Right kidney (tissue), 1 donor: Measurements from ENCODE around the gene NMRK1.

ENCODE experiments used
- DNase-seq: peaks from one replicate; pipeline ENCODE4 v3.0.0-alpha.2; 2016

NMRK1 gene

GRCh38 chr9:75104607-75105006, 16.7 kb upstream of the NMRK1 start:
- DNase-seq = no peak

GRCh38 chr9:75102177-75102790, 14.3 kb upstream of the NMRK1 start:
- no peak for DNase-seq

DNA sequence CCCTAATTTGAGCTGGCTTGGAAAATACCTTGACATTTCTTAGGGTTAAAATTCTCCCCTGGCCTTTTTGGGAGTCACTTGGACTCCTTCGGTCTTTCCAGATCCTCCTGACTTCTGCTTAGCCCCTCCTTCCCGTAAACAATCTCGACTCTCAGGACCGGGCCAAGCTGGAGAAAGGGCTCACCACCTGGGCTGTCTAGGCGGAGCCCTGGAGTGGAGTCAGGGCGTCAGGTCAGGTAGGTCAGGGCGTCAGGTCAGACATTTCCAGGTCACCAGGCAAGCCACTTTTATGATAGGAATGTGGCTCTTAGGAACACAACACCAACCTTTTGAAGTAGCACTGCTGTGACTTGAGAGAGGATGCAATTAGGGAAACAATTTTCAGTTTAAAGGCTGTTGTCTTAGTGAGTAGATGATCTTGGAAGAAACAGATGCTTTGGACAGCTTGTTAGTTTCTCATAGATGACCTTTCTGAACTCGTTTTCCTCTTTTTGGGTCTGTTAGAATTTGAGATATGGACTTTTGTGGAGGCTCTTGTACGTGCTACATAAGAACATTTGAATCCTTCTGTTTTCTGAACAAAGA, 13.1 kb upstream of the NMRK1 start:
- DNase-seq = no peak

GRCh38 chr9:75096796-75097195, 8.8 kb upstream of the NMRK1 start:
- no peak for DNase-seq

- DNase-seq = no peak
These were observed 4.8 kb upstream of the NMRK1 start for GRCh38 chr9:75092766-75093165.

DNA sequence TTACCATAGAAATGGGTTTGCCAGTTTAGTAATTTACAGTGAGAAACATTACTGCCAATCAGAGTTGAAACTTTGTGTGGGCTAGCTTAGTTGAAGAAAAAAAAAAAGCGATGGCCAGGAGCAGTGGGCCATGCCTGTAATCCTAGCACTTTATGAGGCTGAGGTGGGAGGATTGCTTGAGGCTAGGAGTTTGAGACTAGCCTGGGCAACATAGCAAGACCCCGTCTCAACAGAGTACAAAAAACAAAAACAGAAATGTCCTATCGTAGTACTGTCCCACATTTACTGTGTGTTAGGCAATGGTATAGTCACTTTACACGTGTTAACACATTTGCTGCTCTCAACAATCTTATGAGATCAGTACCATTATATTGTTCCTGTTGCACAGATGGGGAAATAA, 2.6 kb upstream of the NMRK1 start:
- DNase-seq = no peak

DNA sequence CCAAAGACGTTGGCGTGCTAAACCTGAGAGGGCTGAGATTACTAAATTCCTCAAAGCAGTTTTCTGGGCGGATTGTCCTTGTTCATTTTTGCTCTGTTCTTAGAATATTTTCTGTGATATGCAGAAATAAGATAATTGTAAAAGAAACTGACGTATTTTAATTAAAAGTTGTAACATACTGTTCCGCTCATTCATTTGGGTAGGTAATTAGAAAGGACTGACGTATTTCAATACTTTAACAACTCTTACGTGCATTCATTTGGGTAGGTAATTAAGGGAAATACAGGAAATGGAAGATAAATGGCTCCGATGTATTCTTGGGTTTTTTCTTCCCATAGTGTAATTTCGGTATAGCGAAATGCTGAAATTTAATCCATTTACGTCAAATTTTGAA, 1.4 kb upstream of the NMRK1 start:
- DNase-seq = no peak

DNA sequence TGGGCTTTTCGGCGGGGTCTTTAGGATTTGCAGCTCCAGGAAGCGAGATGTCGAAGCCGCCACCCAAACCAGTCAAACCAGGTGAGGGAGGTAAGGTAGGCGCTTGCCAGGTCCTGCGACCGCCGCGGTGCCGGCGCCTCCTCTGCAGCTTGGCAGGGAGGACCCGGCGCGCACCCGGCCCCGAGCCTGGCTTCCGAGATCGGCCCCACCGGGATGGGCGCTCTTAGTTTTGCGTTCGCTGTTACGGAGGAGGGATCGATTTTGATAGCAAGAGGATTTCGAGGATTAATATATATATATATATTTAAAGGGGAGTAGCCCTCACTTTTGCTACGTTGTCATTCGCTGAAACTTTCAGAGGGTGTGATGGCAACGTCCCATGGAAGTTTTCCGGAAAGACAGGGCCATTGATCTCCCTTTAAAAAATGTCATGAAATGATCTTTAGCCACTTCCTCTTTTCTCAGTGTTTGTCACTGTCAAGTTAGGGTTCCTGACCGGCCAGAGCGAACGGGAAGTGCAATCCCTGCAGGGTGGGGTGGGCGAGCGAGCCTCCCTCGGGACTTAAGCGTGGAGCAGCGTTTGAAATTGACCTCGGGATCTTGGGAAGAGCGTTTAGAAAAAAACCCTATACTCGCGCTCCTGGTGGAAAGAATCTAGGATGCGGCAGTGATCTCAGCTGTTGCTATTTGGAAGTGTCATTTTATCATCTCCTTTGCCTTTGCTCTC, 854 bp upstream of the NMRK1 start:
- DNase-seq = no peak

GRCh38 chr9:75087289-75087823, 599 bp downstream of the NMRK1 start:
- DNase-seq = no peak

DNA sequence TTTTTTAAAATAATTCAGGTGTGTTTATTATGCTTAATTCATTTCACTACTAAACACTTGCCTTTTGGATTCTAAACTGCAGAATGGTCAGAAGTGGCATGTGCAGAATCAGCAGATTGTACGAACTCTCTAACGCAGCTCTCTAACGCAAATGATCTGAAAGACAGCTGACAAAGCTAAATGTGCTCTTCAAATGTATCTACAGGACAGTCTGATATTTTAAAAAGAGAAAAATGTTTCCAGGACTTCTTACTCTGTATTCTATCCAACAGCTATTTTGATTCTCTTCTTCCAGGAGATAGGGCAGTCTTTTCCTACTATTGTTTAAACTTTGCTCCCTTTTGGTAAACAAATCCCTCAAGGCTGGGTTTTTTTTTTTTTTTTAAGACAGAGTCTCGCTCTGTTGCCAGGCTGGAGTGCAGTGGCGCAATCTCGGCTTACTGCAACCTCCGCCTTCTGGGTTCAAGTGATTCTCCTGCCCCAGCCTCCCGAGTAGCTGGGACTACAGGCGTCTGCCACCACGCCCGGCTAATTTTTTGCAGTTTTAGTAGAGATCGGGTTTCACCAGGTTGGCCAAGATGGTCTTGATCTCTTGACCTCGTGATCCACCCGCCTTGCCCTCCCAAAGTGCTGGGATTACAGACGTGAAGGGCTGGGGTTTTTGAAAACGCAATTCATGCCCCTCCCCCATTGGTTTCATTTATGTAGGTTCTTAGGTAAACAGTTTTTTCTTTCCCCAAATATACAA, 1.2 kb downstream of the NMRK1 start:
- DNase-seq = no peak

DNA sequence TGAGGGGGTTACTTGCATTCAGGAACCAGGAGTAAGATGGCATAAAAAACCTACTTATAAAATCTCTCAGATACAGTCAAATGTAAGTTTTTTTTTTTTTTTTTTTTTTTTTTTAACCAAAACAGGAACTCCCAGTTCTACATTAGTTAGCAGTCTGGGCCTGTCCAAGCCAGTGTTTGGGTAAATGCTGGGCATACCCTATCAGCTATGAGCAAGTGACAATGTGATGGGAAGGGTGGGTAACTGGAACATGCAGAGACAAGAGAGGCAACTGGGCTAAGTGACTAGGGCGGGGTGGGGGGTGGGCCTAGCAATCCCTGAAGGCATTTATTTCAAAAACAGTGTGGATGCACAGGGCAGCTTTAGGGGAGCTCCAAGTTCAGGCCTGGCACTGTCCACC, 2.3 kb downstream of the NMRK1 start:
- DNase-seq = no peak

GRCh38 chr9:75084081-75084672, 3.8 kb downstream of the NMRK1 start:
- DNase-seq = no peak

- DNase-seq = no peak
These were observed 4.6 kb downstream of the NMRK1 start for GRCh38 chr9:75083188-75083970.

- DNase-seq = no peak
These were observed 6.3 kb downstream of the NMRK1 start for GRCh38 chr9:75081632-75082031.

DNA sequence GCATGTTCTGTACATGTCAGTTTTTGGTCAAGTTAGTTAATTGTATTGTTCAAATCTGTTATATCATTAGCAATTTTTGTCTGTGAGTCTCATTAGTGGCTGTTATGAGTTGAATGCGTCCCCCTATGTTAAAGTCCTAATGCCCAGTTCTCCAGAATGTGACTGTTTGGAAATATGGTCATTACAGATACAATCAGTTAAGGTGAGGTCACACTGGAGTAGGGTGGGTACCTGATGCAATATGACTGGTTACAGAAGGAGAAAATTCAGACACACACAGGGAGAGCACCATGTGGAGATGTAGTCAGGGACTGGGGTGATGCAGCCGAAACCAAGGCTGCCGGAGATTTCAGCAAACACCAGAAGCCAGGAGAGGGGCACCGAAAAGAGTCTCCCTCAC, 15.1 kb downstream of the NMRK1 start:
- DNase-seq = no peak

DNA sequence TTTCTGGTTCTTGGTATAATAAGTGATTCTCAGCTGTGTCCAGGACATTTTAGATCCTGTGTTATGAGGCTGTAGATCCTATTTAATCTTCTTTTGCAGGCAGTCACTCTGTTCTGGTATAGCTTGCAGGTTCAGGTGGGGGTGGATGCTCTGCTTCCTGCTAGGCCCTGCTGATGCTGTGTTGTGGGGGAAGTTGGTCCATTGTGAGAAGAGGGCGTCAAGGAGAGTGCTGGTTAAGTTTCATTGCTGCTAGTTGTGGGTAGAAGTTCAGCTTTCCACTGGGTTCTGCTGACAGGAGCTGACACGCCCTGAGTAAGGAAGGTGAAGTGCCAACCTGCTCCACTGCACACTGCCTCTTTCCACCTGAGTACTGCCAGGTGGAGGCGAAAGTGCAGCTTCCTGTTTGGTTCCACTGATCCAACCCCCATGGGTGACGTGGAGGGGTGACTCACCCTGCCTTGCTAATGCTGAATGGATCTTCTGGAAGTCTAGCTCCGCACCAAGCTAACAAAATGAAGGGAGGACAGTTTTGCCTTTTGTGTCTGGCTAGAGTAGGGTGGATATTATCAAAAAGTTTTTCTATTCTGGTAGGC, 16.3 kb downstream of the NMRK1 start:
- no peak for DNase-seq

- no peak for DNase-seq
These were observed 18.8 kb downstream of the NMRK1 start for GRCh38 chr9:75069171-75069570.

- DNase-seq = no peak
These were observed 20.1 kb downstream of the NMRK1 start for GRCh38 chr9:75067894-75068293.

DNA sequence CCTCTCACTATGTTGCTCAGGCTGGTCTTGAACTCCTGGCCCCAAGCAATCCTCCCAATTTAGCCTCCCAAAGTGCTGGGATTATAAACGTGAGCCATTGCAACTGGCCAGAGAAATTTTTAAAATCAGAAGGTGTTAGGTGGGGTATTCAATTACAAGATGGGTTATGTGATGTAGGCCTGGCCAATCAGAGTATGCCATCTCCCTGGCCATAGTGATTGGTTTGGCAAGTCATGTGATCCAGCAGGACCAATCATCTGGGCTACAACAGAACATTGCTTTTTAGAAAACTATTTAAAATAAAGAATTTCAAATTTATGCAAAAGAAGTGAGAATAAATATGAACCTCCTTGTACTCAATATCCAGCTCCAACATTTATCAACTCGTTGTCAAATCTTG, 22.4 kb downstream of the NMRK1 start:
- no peak for DNase-seq

GRCh38 chr9:75064307-75065025, 23.5 kb downstream of the NMRK1 start:
- no peak for DNase-seq
